PC-3 (cell line): ENCODE data around the gene HDLBP.

Source experiments
- CTCF ChIP-seq: fragments of 300-600 bp; sonication (generic); conservative IDR thresholded peaks from 2 replicates; pipeline ENCODE4 v1.5.1; 2017; ENCODE audit warnings: antibody characterized with exemption, low read depth, mild to moderate bottlenecking, low read length
- EZH2phosphoT487 ChIP-seq: fragments of 300-600 bp; sonication (generic); IDR thresholded peaks from 2 replicates; pipeline ENCODE4 v1.6.1; 2018; ENCODE audit warnings: mild to moderate bottlenecking, antibody characterized with exemption, low read length, borderline replicate concordance

DNA sequence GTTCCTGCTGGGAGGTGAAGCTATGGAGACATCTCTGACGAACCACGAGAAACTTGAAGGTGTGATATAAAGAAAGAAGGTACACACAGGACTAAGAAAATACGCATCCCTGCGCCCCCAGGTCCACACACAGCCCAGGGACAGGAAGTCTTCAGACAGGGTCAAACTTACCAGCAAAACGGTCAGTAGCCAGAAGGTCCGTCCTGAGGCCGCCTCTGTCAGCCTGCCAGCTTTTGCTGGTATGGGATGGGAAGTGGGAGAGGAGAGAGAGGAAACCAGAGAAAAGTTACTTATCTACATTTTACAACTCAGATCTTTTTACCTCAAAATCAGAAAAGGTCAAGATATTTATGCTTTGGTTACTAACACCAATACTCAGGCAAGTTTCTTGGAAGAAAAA is 47.2 kb downstream of the HDLBP start:
- TF ChIP-seq CTCF (no peak), EZH2phosphoT487 (no peak)
